Hippocampal formation (tissue), 2 donors: Measurements from ENCODE around the gene MSX1.

Source experiments
- DNase-seq, 2 donors: peaks; one replicate each; lab custom pipeline; 2025; lab: John Stamatoyannopoulos, UW

The MSX1 gene

GRCh38 chr4:4857809-4858508 lies 1.5 kb upstream of the MSX1 start:
- no peak for DNase-seq

DNA sequence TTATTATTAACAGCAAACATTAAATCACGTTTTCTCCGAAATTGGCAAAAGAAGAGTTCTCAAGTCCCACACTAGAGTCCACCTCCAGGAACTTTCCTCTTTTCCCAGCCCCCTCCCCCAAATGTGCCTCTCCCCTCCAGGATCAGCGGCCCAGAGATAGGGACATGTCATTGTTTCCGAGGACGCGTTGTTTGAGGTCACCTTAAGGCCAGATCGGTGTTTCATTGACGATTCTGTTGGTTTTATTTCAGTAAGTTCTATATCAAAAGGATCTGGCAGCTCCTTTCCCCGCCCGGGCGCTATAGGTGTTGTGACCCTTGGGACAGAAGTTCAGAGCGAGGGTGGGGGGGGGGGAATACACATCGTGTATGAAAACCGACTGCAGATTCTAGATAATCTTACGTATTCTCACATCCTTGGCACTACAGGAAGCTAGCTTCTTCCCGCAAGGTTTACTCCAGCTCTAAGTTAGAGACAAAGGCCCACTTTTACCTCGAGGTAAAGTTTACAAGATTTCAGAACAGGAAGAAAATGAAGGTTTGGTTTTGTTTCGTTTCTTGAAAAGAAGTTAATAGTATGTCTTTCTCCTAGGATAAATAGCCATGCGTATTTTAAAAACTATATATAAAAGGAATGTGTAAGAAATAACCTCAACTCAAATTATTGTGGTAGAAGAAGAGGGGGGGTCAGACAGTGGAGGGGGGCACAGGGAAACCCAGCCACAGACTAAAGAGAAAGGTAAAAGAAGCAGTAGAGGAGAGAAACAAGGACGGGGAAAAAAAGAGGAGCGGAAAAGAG lies 739 bp upstream of the MSX1 start:
- no peak for DNase-seq

GRCh38 chr4:4859799-4860599 lies 534 bp downstream of the MSX1 start:
- no peak for DNase-seq

DNA sequence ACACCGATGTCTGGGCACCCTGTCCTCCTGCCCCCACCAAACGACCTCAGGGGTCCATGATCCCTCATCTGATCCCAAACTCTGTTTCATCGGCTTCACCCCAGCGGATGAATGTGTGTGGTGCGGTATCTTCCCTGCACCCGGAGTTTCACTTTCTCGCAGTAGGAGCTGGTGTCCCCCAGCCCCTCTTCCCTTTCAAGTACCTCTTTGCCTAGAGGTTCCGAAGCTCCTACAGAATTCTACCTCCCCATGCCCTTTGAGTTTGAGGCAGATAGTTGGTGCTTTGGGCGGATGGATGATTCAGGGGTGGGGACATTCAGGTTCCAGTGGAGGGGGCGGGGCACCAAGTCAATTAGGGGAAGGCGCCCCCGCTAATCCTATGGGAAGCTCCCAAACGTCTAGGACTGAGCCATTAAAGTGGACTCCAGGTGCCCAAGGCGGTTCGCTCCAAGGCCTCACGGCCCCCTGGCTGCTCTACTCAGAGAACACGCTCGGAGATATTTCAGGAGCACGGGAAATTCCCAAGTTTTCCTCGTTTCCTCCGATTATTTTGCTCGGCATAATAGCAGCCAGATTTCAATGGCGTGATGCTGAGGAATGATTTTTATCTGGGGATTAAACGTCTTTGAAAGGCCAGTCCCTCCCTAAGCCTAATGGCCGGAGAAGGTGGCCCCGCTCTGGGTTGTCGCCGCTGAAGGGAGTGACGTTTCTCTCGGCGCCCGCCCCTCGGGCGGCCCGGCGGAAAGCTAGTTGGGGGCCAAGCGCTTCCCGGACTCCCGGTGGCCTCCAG lies 1.3 kb downstream of the MSX1 start:
- no peak for DNase-seq

- no peak for DNase-seq
Measured at GRCh38 chr4:4861390-4862018, 2.0 kb downstream of the MSX1 start.

- DNase-seq = no peak
Measured at GRCh38 chr4:4862071-4862551, 2.6 kb downstream of the MSX1 start.

DNA sequence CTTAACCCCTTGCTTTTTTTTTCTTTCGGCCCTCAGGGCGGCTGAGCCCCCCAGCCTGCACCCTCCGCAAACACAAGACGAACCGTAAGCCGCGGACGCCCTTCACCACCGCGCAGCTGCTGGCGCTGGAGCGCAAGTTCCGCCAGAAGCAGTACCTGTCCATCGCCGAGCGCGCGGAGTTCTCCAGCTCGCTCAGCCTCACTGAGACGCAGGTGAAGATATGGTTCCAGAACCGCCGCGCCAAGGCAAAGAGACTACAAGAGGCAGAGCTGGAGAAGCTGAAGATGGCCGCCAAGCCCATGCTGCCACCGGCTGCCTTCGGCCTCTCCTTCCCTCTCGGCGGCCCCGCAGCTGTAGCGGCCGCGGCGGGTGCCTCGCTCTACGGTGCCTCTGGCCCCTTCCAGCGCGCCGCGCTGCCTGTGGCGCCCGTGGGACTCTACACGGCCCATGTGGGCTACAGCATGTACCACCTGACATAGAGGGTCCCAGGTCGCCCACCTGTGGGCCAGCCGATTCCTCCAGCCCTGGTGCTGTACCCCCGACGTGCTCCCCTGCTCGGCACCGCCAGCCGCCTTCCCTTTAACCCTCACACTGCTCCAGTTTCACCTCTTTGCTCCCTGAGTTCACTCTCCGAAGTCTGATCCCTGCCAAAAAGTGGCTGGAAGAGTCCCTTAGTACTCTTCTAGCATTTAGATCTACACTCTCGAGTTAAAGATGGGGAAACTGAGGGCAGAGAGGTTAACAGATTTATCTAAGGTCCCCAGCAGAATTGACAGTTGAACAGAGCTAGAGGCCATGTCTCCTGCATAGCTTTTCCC lies 3.4 kb downstream of the MSX1 start:
- no peak for DNase-seq

DNA sequence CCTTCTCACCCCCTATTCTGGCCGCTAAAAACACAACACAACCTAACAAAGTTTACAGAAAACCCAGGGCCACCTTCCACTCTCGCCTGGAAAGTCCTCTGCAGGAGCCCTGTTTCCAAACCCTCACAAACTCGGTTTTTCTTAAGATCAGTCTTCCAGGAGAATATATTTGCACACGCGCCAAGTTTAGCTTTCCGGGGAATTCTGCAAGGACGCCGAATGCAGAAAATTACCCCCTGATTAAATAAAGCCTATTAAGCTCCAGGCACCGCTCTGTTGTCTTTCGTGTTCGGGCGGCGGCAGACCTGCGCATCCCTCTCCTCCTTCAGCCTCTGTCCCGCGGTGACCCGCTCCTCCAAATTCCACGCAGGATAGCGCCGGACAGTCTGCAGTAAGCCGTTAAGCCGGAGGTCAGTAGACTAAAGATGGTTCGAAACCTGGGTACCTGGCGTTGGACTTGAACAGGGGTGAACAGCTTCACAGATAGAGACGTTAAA lies 5.0 kb downstream of the MSX1 start:
- DNase-seq = no peak

DNA sequence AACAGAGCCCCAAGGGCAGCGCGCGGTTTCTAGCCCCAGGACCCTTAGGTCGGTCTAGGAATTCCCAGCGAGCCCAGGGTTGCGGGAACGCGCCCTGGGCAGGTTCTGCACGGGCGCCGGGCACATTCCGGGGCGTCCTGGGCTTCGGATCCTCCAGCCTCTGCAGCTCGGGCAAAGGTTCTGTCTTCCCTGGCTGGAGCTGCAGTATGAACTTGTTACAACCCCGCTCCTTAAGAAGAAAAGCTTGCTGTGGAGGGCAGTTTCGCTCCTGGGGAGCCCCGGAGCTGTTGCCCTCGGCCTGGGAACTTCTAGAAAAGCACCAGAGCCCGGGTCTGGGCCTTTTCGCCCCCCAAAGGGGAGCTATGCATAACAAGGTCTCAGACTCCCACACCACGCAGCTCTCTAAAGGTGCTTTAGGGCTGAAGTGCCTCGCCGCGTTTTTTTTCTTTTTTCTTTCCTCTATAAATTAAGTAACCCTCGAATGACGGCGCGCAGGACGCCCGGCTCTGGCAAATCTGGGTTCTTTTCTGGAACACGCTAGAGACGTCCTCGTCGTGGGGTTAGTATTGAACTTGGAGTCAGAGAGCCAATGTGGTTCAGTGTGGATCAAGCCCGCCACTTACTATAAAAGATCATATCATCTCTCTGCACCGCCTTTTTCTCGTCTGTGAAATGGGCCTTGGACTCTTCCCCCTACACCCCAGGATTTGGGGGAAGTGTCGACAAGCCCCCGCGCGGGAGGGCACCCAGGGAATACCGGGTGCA lies 5.7 kb downstream of the MSX1 start:
- no peak for DNase-seq

- DNase-seq = no peak
Measured at GRCh38 chr4:4865705-4866123, 6.2 kb downstream of the MSX1 start.

DNA sequence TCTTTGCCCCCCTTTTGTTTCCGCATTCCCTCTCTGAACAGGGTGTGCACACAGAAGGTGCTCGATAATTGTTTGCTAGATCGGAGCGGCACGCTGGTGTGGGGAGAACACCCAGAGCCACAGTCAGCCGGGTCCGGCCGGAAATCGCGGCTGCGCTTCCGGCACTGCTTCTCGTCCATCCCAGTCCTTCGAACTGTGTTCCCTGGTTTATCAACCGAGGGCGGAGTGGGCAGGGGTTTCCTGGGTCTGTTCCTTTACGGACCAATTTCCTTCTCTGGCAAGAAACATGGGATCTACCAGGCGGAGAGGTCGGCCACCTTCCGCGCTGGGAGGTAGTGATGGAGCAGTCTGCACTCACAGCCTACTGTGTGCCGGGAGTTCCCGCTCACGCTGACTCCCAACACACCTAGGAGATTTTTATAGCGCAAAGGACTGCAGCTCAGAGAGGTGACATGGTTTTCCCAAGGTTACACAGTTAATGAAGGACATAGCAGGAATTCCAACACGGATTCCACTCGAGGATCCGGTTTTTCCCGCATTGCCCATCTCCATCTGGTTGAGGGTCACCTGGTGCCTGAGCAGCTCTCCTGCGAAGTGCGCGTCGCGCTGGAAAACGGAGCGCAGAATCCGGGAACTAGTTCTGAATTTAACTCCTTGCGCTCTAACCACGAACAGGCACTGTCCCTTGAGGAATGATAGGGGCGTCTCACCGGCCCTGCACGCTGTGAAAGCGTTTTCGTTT lies 6.8 kb downstream of the MSX1 start:
- no peak for DNase-seq

DNA sequence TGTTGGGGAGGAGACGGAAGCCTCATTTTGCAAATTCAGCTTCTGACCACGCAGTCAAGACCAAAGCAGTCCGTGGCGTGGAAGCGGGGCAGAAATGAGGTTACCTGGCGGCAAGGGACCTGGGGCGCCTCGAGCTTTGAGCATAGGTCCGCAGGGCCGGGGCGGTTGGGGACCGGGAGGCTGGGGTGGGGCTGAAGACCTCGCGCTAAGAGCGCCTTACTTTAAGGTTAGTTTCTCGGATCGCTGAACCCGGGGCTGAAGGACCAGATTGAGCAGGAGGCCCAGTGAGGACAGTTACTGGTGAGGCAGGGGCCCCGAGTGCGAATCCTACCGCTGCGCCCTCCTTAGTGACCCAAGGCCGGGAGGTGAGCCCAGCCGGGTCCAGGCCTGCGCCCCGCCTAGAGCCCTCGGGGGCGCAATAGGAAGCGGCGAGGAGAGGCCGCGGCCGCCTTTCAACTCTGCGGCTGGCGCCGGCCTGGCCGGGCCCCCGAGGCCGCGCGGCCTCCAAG lies 7.5 kb downstream of the MSX1 start:
- DNase-seq = no peak

DNA sequence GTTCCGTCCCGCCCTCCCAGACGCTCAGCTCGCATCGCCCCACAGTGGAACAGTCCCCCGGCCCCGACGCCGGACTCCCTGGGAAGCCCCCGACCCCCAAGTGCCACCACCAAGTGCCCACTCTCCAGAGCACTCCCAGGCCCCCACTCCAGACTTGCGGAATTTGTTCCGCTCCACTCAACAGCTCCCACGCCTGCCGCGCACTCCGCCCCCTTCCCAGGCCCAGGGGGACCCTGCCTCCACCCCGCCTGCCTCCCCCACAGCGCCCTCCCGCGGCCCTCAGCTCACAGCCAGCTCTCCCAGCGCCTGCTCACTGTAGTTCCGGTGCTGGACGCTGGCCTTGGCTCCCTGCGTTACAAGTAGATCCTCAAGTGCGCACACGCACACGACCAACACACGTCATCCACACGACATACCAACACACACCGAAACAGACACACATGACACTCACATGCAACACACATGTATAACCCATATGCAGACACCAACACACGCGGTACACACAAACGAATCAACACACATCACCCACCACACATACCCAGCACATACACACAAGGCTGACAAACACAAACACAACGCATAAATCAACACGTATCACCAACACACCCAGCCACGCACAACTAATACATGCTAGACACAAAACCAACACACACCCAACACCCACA lies 8.0 kb downstream of the MSX1 start:
- no peak for DNase-seq

- DNase-seq = no peak
Measured at GRCh38 chr4:4868040-4868757, 8.7 kb downstream of the MSX1 start.

- DNase-seq = no peak
Measured at GRCh38 chr4:4868758-4869723, 9.6 kb downstream of the MSX1 start.
